Epidermal melanocyte (primary cell): ENCODE data around the gene DMWD.
"Not testable (repeated sequence)": the region's sequence is repeated elsewhere in the genome, so short reads cannot be mapped to it uniquely, and the experiment has no call there.

Experiments used
- DNase-seq: peaks from one replicate; pipeline ENCODE4 v3.0.0; 2011; ENCODE audit warnings: low spot score; ENCODE audit not compliant: insufficient read length

The DMWD gene

GRCh38 chr19:45816236-45817009 is 23.8 kb upstream of the DMWD start:
- DNase-seq = no peak

- DNase-seq = no peak
Measured at GRCh38 chr19:45815481-45816216, 23.0 kb upstream of the DMWD start.

DNA sequence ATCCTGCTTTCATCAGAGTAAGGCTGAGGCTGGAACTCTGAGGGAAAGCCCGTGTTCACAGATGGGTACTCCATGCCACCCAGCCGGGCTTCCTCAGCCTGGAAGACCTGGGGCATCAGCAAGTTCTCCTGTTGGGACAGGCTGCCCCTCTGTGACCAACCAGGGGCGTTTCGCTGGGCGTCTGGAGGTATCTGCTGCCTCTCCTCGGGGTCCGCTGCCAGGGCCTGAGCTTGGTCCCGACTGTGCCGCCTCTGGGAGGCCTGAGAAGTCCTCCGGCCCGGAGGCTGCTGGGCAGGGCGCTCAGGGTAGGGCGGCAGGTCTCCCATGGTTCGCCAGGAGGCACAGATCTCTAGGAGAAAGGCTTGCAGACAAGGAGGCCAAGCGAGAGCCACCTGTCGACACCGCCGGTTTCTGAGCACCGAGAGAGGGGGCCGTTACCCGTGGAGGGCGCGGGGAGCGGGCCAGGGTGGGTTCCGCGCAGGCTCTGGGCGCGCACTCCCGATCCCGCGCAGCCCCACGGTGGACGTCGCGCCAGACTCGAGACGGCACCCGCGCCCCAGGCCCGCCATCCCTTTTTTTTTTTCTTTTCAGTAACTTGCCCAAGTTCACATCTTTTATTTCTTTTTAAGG is 22.3 kb upstream of the DMWD start, which contains the start of gene RSPH6A:
TSS of gene RSPH6A (minus strand) at position 458 of the 630 bp plus-strand sequence. CDS start at position 326, 132 bp downstream.
- DNase-seq = no peak

GRCh38 chr19:45814166-45814780 is 21.6 kb upstream of the DMWD start:
- DNase-seq = no peak

- DNase-seq = no peak
Measured at GRCh38 chr19:45812297-45812696, 19.7 kb upstream of the DMWD start.

DNA sequence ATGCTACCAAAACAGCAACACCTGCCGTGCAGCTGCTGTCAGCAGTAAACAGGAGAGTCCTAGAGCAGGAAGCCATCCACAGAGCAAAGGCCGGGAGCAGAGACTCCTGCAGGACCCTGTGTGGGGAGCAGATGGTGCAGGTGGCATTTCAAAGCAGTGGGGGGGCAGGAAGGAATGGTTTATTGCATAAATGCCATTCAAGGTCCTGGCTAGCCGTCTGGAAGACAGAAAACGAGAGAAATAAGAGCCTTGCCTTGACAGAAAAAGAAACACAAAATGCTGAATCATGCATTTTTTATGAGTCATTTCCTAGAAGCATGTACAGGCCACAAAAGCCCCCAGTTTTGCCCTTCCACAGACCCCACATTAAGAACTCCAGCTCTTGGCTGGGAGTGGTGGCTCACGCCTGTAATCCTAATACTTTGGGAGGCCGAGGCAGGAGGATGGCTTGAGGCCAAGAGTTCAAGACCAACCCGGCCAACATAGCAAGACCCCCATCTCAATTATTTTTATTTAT is 17.1 kb upstream of the DMWD start:
- DNase-seq = no peak

DNA sequence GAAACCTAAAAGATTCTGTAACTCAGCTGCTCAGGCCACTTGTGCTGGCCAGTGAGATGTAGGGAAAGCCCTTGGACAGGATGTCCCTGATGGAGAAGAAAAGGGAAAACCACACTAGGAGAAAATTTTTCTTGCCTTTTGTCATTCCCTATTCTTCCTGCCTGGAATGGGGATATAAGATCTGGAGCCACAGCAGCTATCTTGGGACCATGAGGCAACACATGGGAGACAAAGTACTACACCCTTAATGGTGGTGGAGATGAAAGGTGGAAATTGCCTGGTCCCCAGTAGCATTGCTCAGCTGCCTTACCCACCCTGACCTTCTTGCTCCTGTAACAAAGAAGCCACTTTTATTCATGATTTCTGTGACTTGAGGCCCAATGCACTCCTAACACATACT is 13.1 kb upstream of the DMWD start:
- no peak for DNase-seq

DNA sequence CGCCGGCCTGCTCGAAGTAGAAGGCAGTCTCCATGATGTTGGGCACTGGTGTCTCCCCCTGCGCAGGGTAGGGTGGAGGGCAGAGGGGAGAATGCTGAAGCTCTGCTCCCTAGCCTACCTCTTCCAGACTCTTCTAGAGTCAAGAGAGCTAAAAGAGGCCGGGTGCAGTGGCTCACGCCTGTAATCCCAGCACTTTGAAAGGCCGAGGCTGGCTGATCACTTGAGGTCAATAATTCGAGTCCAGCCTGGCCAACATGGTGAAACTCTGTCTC is 12.2 kb upstream of the DMWD start:
- DNase-seq = no peak

- DNase-seq = no peak
Measured at GRCh38 chr19:45804140-45804958, 11.7 kb upstream of the DMWD start.

- no peak for DNase-seq
Measured at GRCh38 chr19:45801603-45802175, 9.0 kb upstream of the DMWD start.

DNA sequence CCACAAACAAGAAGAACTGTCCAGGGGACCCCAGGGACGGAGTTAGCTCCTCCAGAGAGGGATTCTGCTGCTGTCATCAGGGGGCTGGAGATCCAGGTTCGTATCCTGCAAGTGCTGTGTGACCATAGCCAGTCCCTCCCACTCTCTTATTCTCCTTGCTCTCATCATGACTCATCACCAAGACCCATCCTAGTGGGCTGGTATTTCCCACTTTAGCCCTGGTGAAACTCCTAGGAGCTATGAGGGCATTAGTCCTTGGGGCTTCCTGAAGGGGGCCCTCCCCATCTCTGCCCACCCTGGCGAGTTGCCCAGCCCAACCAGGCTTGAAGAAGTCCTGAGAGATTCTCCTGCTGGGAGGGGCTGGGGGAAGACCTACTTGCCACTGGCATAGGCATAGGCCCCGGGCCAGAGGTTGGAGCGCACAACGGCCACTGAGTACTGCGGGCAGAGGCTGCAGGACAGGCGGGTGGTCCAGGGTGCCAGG is 7.5 kb upstream of the DMWD start:
- DNase-seq = no peak

DNA sequence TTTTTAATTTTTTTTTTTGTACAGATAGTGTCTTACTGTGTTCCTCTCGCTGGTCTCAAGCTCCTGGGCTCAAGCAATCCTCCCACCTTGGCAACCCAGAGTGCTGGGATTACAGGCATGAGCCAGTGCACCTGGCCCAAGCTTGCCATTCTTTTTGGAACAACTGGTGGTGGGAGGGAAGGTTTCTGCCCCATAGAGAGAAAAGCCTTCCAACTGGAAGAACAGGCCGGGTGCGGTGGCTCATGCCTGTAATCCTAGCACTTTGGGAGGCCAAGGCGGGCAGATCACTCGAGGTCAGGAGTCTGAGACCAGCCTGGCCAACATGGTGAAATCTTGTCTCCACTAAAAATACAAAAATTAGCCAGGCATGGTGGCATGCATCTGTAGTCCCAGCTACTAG is 6.9 kb upstream of the DMWD start:
- not testable (repeated sequence) for DNase-seq

- DNase-seq = peak; percentile 86
Measured at GRCh38 chr19:45798995-45799517, 6.4 kb upstream of the DMWD start.

- no peak for DNase-seq
Measured at GRCh38 chr19:45794627-45795026, 2.0 kb upstream of the DMWD start.

DNA sequence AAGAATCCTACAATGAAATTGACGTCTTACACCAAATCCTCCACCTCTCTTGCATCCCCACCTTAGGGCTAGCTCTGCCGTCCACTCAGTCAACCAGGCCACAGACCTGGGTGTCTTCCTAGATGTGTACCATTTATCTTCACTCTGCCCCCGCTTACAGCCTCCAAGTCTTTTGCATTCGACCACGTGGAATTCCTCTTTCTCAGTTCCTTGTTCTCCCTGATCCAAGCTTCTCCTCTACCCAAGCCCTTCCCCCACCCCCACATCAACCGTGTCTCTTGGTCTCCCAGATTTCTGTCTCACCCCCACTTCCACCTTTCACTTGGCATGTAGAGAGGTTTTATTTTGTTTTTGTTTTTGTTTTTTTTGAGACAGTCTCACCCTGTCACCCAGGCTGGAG is 1.2 kb upstream of the DMWD start:
- DNase-seq = no peak

GRCh38 chr19:45793178-45793564 is 526 bp upstream of the DMWD start:
- no peak for DNase-seq

DNA sequence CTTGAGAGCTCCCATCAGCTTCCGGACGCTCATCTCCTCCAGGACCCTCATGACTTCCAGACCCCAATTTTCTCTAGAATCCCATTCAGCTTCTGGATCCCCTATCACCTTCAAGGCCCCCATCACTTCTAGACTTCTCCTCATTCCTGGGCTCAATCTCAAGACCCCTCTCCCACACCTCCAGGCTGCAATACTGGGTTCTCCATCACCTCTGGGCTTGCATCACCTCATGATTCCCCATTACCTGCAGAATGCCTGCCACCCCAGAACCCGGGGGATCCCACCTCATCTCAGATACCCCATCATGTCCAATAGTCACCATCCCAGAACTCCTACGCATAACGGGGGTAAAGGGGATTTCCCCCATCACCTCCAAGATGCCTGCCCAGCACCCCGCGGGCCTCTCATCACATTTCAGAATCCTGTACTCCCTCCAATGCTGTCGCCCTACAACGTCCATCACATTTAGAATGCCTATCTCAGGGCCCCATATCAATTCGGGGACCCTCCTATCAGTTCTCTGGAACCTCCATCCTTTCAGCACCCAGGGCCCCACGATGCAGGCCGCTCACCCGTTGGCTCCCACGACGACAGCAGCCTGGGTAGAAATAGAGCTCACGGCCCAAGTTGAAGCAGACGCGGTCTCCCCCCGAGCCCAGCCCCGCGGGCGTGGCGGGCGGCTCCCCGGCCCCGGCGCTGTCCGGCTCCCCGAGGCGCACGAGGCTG is 738 bp downstream of the DMWD start:
- no peak for DNase-seq

DNA sequence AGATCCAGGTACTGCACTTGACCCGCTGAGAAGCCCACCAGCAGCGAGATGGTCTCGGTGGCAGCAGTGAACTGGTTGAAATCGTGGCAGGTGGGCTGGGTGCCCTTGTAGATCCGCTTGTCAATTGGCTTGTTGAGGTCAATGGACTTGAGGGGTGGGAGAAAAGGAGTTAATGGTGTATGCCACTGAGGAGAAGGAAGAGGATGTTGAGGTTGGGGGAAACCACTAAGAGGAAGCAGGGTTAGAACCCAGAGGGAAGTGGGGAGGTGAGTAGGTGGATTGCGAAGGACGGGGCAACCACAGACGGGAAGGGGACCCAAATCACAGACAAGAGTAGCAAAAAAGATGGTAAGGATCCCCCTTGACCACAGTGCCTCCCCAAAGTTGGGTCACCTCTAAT is 1.7 kb downstream of the DMWD start:
- no peak for DNase-seq

DNA sequence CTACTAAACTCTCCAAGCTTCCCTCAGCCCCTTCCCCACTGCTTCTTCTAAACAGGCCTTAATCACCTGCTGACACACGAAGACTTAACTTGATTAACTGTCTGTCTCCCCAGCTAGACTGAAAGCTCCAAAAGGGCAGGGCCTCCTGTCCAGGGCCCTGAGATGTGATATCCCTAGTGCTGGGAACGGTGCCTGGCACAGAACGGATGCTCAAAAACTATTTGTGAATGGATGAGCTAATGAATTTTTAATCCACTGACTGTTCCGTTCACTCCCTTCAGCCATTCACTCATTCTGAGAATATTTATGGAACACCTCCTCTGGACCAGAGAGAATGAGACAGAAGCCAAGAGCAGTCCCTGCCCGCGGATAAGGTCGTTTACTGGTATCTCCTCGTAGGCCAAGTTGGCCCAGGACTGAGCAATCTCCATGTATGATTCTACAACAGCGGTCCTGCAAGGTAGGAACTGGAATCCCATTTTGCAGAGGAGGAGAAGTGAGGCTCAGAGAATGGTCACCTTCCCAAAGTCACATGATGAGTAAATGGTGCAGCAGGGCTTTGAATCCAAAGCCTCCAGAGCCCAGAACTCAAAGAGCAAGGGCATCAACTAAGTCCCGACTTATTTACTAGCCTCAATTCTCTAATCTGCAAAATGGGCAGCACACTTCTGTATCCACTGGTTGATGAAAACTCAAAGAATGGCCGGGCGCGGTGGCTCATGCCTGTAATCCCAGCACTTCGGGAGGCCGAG is 3.4 kb downstream of the DMWD start:
- DNase-seq = no peak
